H9 (cell line): ENCODE data around the gene EVL. TPM values are rescaled to one million over a fixed set of nuclear protein-coding genes. Genes with fewer than 3 reads are reported as not detected.

ENCODE experiments used
- DNase-seq: peaks from one replicate; pipeline ENCODE4 v3.0.0-alpha.2; 2017
- H2AFZ ChIP-seq: one replicate; pipeline ENCODE4 v1.6.1; 2013; ENCODE audit warnings: mild to moderate bottlenecking, low read length, control low read depth, moderate library complexity
- H2AK5ac ChIP-seq: 2 replicates; pipeline ENCODE4 v1.6.1; 2013; ENCODE audit warnings: low read length, control low read depth, mixed read lengths; ENCODE audit not compliant: insufficient read length
- H2BK120ac ChIP-seq: one replicate; pipeline ENCODE4 v1.6.1; 2013; ENCODE audit warnings: low read depth, mild to moderate bottlenecking, low read length, control low read depth, inconsistent platforms; ENCODE audit not compliant: poor library complexity, severe bottlenecking
- H2BK12ac ChIP-seq: 2 replicates; pipeline ENCODE4 v1.6.1; 2013; ENCODE audit warnings: low read length, control low read depth, mixed read lengths, low read depth; ENCODE audit not compliant: insufficient read length
- H2BK15ac ChIP-seq: 2 replicates; pipeline ENCODE4 v1.6.1; 2013; ENCODE audit warnings: low read depth, low read length, control low read depth
- H2BK20ac ChIP-seq: one replicate; pipeline ENCODE4 v1.6.1; 2013; ENCODE audit warnings: low read depth, mild to moderate bottlenecking, low read length, control low read depth, inconsistent platforms; ENCODE audit not compliant: poor library complexity, severe bottlenecking
- H2BK5ac ChIP-seq: 2 replicates; pipeline ENCODE4 v1.6.1; 2013; ENCODE audit warnings: low read length, control low read depth, mixed read lengths; ENCODE audit not compliant: insufficient read length
- H3K14ac ChIP-seq: 2 replicates; pipeline ENCODE4 v1.6.1; 2013; ENCODE audit warnings: low read length, control low read depth; ENCODE audit not compliant: insufficient read depth
- H3K18ac ChIP-seq: 2 replicates; pipeline ENCODE4 v1.6.1; 2013; ENCODE audit warnings: low read depth, mild to moderate bottlenecking, mixed read lengths, low read length, control low read depth; ENCODE audit not compliant: insufficient read length
- H3K23ac ChIP-seq: 2 replicates; pipeline ENCODE4 v1.6.1; 2013; ENCODE audit warnings: low read length, control low read depth, mixed read lengths, low read depth; ENCODE audit not compliant: insufficient read length
- H3K23me2 ChIP-seq: 2 replicates; pipeline ENCODE4 v1.6.1; 2013; ENCODE audit warnings: low read depth, mild to moderate bottlenecking, mixed read lengths, low read length, control low read depth; ENCODE audit not compliant: insufficient read length, poor library complexity, severe bottlenecking
- H3K27ac ChIP-seq: 2 replicates; pipeline ENCODE4 v1.5.1; 2013; ENCODE audit warnings: low read length, control low read depth, mixed read lengths, low read depth; ENCODE audit not compliant: insufficient read length
- H3K27me3 ChIP-seq: 2 replicates; pipeline ENCODE4 v1.6.1; 2013; ENCODE audit warnings: low read length, control low read depth, inconsistent platforms; ENCODE audit not compliant: insufficient read depth
- H3K4ac ChIP-seq: 2 replicates; pipeline ENCODE4 v1.6.1; 2013; ENCODE audit warnings: low read depth, mild to moderate bottlenecking, control low read depth, inconsistent platforms, low read length, moderate library complexity
- H3K4me1 ChIP-seq: 2 replicates; pipeline ENCODE4 v1.6.1; 2013; ENCODE audit warnings: low read length, control low read depth, inconsistent platforms; ENCODE audit not compliant: insufficient read depth
- H3K4me2 ChIP-seq: 2 replicates; pipeline ENCODE4 v1.6.1; 2013; ENCODE audit warnings: low read length, control low read depth, mixed read lengths; ENCODE audit not compliant: insufficient read length, insufficient read depth
- H3K56ac ChIP-seq: 2 replicates; pipeline ENCODE4 v1.6.1; 2013; ENCODE audit warnings: low read depth, mild to moderate bottlenecking, mixed read lengths, low read length, control low read depth; ENCODE audit not compliant: insufficient read length
- H3K79me1 ChIP-seq: 2 replicates; pipeline ENCODE4 v1.6.1; 2013; ENCODE audit warnings: low read depth, mild to moderate bottlenecking, moderate library complexity, low read length, control low read depth, inconsistent platforms; ENCODE audit not compliant: insufficient read depth, poor library complexity, severe bottlenecking
- H3K79me2 ChIP-seq: 2 replicates; pipeline ENCODE4 v1.6.1; 2013; ENCODE audit warnings: low read length, control low read depth, inconsistent platforms; ENCODE audit not compliant: insufficient read depth
- H3K9ac ChIP-seq: 2 replicates; pipeline ENCODE4 v1.6.1; 2013; ENCODE audit warnings: low read length, control low read depth, mixed read lengths; ENCODE audit not compliant: insufficient read length; ENCODE audit errors: extremely low read depth
- H3K9me3 ChIP-seq: one replicate; pipeline ENCODE4 v1.6.1; 2013; ENCODE audit warnings: low read depth, low read length, inconsistent platforms; ENCODE audit not compliant: control insufficient read depth
- H3T11ph ChIP-seq: one replicate; pipeline ENCODE4 v1.6.1; 2013; ENCODE audit warnings: mild to moderate bottlenecking, low read length, control low read depth, inconsistent platforms
- H4K20me1 ChIP-seq: one replicate; pipeline ENCODE4 v1.6.1; 2013; ENCODE audit not compliant: control insufficient read depth, insufficient read length, insufficient read depth
- H4K5ac ChIP-seq: 2 replicates; pipeline ENCODE4 v1.6.1; 2013; ENCODE audit warnings: low read depth, mild to moderate bottlenecking, mixed read lengths, low read length, control low read depth; ENCODE audit not compliant: insufficient read length
- H4K8ac ChIP-seq: replicated peaks from 2 replicates; pipeline ENCODE4 v1.6.1; 2013; ENCODE audit warnings: low read length, control low read depth, mixed read lengths, low read depth; ENCODE audit not compliant: insufficient read length
- H4K91ac ChIP-seq: 2 replicates; pipeline ENCODE4 v1.6.1; 2013; ENCODE audit warnings: low read depth, mild to moderate bottlenecking, moderate library complexity, mixed read lengths, low read length, control low read depth; ENCODE audit not compliant: insufficient read length
- H3K27ac Mint-ChIP-seq, 3 experiments: 2 replicates in 2 of 3; 3 replicates in 1 of 3; pipeline ENCODE4 v1.8.0; 2020 to 2021; ENCODE audit warnings: mixed read lengths in 3 of 3, mild to moderate bottlenecking in 1 of 3, moderate library complexity in 1 of 3
- H3K27me3 Mint-ChIP-seq: 2 replicates; pipeline ENCODE4 v1.8.0; 2021; ENCODE audit warnings: low read depth, mild to moderate bottlenecking, moderate library complexity, mixed read lengths
- H3K36me3 Mint-ChIP-seq, 3 experiments: 2 replicates in 2 of 3; 3 replicates in 1 of 3; pipeline ENCODE4 v1.8.0; 2020 to 2021; ENCODE audit warnings: low read depth in 3 of 3, mixed read lengths in 3 of 3; ENCODE audit not compliant: insufficient read depth in 1 of 3
- H3K4me1 Mint-ChIP-seq, 2 experiments: 2 replicates each; pipeline ENCODE4 v1.8.0; 2020; ENCODE audit warnings: mixed read lengths in 2 of 2
- H3K4me3 Mint-ChIP-seq, 2 experiments: 2 replicates in 1 of 2; 3 replicates in 1 of 2; pipeline ENCODE4 v1.8.0; 2020 to 2021; ENCODE audit warnings: mild to moderate bottlenecking in 2 of 2, mixed read lengths in 2 of 2, moderate library complexity in 1 of 2
- H3K9me3 Mint-ChIP-seq, 2 experiments: 2 replicates in 1 of 2; 3 replicates in 1 of 2; pipeline ENCODE4 v1.8.0; 2020; ENCODE audit warnings: mild to moderate bottlenecking in 2 of 2, mixed read lengths in 2 of 2, moderate library complexity in 1 of 2
- CTCF ChIP-seq: fragments of 200-600 bp; sonication (generic); conservative IDR thresholded peaks from 3 replicates; pipeline ENCODE4 v1.8.0; 2021; ENCODE audit warnings: antibody characterized with exemption, mild to moderate bottlenecking
- WGBS: extraction: QIAGEN DNeasy Blood & Tissue Kit; methylation state at CpG from one replicate; pipeline ENCODE4 v1.1.7; 2013; ENCODE audit warnings: missing lambda C conversion rate, low lambda C conversion rate, mixed read lengths; ENCODE audit not compliant: insufficient read length; ENCODE audit errors: extremely low coverage; 5-methylcytosine and 5-hydroxymethylcytosine counted together
- total RNA-seq: library from RNA; stranded (reverse); gene quantifications from 2 replicates; pipeline ENCODE4 v1.2.1, GENCODE V29; 2021

EVL gene
- total RNA-seq, 1 experiment from 2014 or later = 53.2 TPM

DNA sequence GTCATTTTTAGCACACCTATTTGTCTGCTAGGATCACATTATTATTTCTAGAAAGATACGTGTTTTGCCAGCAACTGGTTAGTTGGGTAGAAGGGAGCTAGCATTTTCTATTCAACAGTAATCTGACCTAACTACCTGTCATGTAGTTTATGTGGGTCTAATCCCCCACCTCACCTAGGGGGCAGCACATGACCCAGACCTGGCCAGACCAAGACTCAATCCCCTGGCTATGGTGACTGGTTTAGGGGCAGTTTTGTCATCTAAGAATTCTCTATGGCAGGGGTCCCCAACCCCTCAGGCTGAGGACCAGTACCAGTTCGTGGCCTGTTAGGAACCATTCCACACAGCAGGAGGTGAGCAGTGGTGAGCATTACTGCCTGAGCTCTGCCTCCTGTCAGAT lies 29.5 kb upstream of the EVL start:
- no peaks in the 10 kb centered on the region for H3K23me2 ChIP-seq
- no peak overlapping the region for H3K4ac ChIP-seq
- no peaks in the 10 kb centered on the region for H3K79me2 ChIP-seq
- DNase-seq = no peak
- H3K4me2 ChIP-seq = no peak overlapping the region
- peaks cover 7% of the 10 kb centered on the region for H3K27me3 Mint-ChIP-seq
- no CpG with 5 or more reads among the region's 2 CpGs for WGBS
- no peak overlapping the region for H3K9ac ChIP-seq
- no peak overlapping the region for H3K56ac ChIP-seq
- no peak overlapping the region for H3K23ac ChIP-seq
- peaks cover 0 to 8% of the 10 kb centered on the region in 2 experiments; a peak in 1 of 4 replicates for H3K4me1 Mint-ChIP-seq
- H3K14ac ChIP-seq = no peak overlapping the region
- peaks cover 1% of the 10 kb centered on the region; the same call in 1 of the 2 replicates for H3K27me3 ChIP-seq
- no peak overlapping the region for H3K18ac ChIP-seq
- no peaks in the 10 kb centered on the region for H3K4me1 ChIP-seq
- H2AFZ ChIP-seq = no peak overlapping the region
- H3K27ac Mint-ChIP-seq = no peak overlapping the region
- no peak overlapping the region for H3K27ac ChIP-seq
- H2BK120ac ChIP-seq = no peak overlapping the region
- H3K4me3 Mint-ChIP-seq = no peak overlapping the region
- H4K5ac ChIP-seq = no peak overlapping the region
- H4K20me1 ChIP-seq = no peaks in the 10 kb centered on the region
- no peak overlapping the region for H2BK12ac ChIP-seq
- no peaks in the 10 kb centered on the region for H3K79me1 ChIP-seq
- H3K9me3 ChIP-seq = no peaks in the 10 kb centered on the region
- no peak overlapping the region for H2AK5ac ChIP-seq
- H4K8ac ChIP-seq = no peak overlapping the region
- no peak overlapping the region for H2BK15ac ChIP-seq
- no peak overlapping the region for H2BK5ac ChIP-seq
- H4K91ac ChIP-seq = no peak overlapping the region
- no peak overlapping the region for H3T11ph ChIP-seq
- no peaks in the 10 kb centered on the region for H3K36me3 Mint-ChIP-seq
- no peak overlapping the region for H2BK20ac ChIP-seq
- H3K9me3 Mint-ChIP-seq = no peaks in the 10 kb centered on the region
- TF ChIP-seq CTCF = peak; percentile 55
